GM21825 (cell line): ENCODE results near the gene PPP1R15A.
A peak's percentile ranks its signal among the peaks of the same experiment; 100 is the strongest.
"Not testable (repeated sequence)": the region's sequence is repeated elsewhere in the genome, so short reads cannot be mapped to it uniquely, and the experiment has no call there.

Experiments
- ATAC-seq: cut with Tn5 transposase; IDR thresholded peaks from one replicate; pipeline ENCODE4 v1.9.1; 2021; ENCODE audit warnings: mild to moderate bottlenecking, moderate library complexity; ENCODE audit not compliant: unreplicated experiment

Gene PPP1R15A

GRCh38 chr19:48872182-48872883, at the start of gene PPP1R15A:
Gene PPP1R15A (plus strand): TSS chr19:48872421. CDS start chr19:48873234, 813 bp downstream.
- ATAC-seq, result peak; percentile 48

DNA sequence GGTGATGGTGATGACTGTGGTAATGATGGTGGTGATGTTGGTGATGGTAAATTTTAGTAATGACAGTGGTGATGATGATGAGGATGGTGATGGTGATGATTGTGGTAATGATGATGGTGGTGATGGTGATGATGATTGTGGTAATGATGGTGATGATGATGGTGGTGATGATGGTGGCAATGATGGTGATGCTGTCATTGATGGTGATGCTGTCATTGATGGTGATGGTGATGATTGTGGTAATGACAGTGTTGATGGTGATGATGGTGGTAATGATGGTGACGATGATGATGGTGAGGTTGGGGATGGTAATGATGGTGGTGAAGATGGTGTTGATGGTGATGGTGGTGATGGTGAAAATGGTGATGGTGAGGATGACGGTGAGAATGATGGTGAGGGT, 49.7 kb upstream of the PPP1R15A start:
- no peak for ATAC-seq

- no peak for ATAC-seq
Measured at GRCh38 chr19:48826606-48827020, 45.6 kb upstream of the PPP1R15A start.

DNA sequence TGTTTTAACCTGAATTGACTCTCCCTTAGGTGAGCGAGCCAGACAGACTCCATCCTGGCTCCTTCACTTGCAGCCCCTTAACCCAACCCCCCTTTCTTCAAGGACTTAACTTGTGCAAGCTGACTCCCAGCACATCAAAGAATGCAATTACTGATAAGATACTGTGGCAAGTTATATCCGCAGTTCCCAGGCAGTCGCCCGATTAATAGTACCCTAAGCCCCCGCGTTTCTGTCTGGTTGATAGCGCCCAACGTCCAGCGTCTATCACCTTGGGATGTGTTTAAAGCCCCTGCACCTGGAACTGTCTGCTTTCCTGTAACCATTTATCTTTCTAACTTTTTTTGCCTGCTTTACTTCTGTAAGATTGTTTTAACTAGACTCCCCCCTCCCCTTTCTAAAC, 42.1 kb upstream of the PPP1R15A start:
- ATAC-seq, result no peak

- ATAC-seq, result no peak
Measured at GRCh38 chr19:48830965-48831364, 41.3 kb upstream of the PPP1R15A start.

DNA sequence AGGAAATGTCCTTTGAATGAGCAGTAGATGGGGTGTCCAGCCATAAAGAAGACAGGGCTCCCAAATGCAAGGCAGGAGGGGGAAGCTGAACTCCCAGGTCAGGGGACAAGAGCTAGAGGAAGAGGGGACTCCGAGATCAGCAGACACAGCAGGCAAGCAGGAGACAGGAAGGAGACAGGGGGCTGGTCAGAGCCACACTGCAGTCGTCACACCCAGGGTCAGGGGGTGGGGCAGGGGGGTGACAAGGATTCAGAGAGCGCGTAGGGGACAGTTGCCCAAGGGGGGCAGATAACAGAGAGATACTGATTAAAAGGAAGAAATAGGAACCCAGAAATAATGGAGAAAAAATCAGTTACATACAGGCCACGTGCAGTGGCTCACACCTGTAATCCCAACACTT, 39.2 kb upstream of the PPP1R15A start:
- no peak for ATAC-seq

- ATAC-seq, result no peak
Measured at GRCh38 chr19:48833977-48834376, 38.2 kb upstream of the PPP1R15A start.

- ATAC-seq, result peak; percentile 66
Measured at GRCh38 chr19:48835734-48836088, 36.5 kb upstream of the PPP1R15A start.

GRCh38 chr19:48836089-48837017, 35.9 kb upstream of the PPP1R15A start, which contains the start of gene HSD17B14:
Gene HSD17B14 (minus strand): TSS chr19:48836491. CDS start chr19:48836411, 80 bp downstream.
- ATAC-seq, result peak; percentile 2

DNA sequence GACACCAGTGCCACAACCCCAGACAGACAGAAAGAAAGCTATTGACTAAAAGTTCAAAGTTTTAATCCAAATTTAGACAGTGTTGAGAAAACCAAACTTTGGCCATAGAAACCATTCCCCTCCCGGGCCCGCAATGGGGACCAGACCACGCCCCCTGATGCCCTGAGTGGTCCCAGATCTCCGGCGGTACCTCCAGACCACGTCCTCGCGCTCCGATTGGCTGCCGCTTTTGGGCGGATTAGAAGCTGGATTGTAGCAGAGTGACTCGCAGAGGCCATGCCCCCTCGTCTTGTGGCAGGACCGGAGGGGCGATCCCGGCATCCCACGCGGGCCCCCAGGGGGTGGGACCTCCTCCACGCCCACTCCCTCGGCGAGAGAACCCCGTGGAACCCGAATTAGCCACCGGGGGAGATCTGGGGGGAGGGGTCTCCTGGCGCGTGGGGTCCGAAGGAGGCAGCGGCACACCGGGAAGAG, 35.1 kb upstream of the PPP1R15A start:
- ATAC-seq, result peak; percentile 49

GRCh38 chr19:48837687-48838086, 34.5 kb upstream of the PPP1R15A start:
- no peak for ATAC-seq

DNA sequence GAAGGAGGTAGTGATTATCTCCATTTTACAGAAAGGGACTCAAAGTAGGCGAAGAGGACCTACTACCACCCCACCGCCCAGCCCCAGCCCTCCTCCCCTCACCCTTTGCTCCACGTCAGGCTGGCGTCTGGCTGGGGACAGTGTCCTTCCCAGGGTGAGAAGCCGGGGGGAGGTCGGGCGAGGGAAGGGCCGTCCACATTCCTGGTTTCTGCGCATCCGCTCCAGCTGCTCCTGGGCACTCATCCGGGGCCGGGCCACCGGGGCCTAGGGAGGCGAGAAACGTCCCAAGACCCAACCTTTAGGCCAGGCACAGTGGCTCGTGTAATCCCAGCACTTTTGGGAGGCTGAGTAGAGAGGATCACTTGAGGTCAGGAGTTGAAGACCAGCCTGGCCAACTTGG, 31.2 kb upstream of the PPP1R15A start:
- ATAC-seq, result no peak

- no peak for ATAC-seq
Measured at GRCh38 chr19:48841571-48841970, 30.6 kb upstream of the PPP1R15A start.

- ATAC-seq, result no peak
Measured at GRCh38 chr19:48842789-48843162, 29.4 kb upstream of the PPP1R15A start.

DNA sequence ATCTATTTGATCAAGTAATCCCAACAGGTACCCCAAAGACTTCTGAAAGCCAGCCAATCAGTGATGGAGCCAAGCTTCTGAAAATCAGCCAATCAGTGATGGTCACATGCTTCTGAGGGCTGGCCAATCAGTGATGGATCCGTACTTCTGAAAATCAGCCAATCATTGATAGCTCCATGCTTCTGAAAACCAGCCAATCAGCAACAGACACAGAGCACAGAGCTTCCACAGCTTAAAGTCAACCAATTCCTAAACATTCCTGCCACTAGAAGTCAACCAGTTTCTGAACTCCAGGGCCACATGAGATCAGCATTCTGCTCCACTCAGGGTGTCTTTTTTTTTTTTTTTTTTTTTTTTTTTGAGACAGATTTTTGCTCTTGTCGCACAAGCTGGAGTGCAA, 27.7 kb upstream of the PPP1R15A start:
- ATAC-seq, result no peak

DNA sequence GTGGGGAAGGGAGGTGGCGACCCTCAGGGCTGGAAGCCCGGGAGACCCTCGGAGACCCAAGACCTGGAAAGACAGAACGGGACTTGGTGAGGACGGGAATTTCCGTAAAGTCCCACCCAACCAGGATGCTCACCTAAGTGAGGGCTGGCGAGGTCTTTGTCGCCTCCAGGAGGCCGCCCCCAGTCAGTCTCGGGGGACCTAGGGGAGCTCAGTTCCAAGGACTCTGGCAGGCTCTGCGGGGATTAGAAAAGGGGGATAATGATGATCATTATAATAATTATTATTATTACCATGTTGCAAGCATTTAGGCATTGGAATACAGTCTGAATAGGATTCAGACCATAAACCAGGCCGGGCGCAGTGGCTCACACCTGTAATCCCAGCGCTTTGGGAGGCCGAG, 26.8 kb upstream of the PPP1R15A start:
- no peak for ATAC-seq

DNA sequence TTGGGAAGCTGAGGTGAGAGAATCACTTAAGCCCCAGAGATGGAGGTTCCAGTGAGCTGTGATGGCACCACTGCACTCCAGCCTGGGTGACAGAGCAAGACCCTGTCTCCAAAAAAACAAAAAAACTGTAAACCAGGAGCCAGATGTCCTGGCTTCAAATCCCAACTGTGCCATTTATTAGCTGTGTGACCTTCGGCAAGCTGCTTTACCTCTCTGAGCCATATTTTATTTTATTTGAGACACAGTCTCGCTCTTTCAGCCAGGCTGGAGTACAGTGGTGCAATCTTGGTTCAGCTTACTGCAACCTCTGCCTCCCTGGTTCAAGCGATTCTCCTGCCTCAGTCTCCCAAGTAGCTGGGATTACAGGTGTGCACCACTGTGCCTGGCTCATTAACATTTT, 25.6 kb upstream of the PPP1R15A start:
- not testable (repeated sequence) for ATAC-seq

DNA sequence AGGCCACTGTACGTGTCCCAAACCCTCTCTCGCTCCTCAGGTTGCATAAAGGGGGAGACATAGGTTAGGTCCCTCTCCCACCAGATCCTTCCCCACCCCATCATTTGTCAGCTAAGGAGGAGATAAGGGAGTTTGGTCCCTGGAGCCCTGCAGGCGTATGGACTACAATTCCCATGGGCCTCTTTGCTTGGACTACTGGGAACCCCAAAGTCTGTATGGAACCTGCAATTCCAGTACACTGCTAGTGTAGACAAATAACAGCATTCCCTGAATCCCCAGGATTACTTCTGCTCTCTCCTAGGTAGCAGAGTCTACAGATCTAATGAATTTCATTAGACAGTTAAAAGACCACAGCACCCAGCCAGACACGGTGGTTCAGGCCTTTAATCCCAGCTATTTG, 19.9 kb upstream of the PPP1R15A start:
- ATAC-seq, result no peak

DNA sequence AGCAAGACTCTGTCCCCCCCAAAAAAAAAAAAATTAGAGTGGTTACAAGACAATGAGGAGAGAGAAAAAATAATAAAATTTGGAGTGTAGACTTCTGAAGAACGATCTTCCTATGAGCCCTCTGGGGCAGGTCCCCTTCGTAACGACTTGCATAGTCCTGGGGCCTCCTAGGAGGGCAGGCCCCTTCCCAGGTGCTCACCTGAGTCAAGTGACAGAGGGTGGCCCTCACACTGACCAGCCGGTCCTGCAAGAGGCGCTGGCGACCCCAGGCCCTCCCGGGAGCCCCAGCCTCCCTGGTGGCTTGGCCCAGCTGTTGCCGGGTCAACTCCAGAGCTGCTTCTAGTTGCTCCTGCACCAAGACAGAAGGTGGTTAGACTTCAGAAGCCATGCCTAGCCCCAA, 18.7 kb upstream of the PPP1R15A start:
- ATAC-seq, result no peak

GRCh38 chr19:48854103-48854502, 18.1 kb upstream of the PPP1R15A start:
- no peak for ATAC-seq

- ATAC-seq, result no peak
Measured at GRCh38 chr19:48856921-48857320, 15.3 kb upstream of the PPP1R15A start.
